OCI-LY1 (cell line): ENCODE measurements around the gene AOAH.
"Not testable (repeated sequence)": the region's sequence is repeated elsewhere in the genome, so short reads cannot be mapped to it uniquely, and the experiment has no call there.

Experiments
- EZH2 ChIP-seq: fragments of 200-600 bp; sonication (generic), shearing (Covaris generic); IDR thresholded peaks from 2 replicates; pipeline ENCODE4 v1.8.0; 2017; ENCODE audit warnings: borderline replicate concordance, mixed run types, mild to moderate bottlenecking, antibody characterized with exemption, low read length, moderate library complexity, mixed read lengths
- TF ChIP-seq, protein P1 (sequence below): fragments of 200-600 bp; sonication (generic), shearing (Covaris generic); IDR thresholded peaks from 2 replicates; pipeline ENCODE4 v1.5.1; 2017; ENCODE audit warnings: mild to moderate bottlenecking, antibody characterized with exemption, low read length, moderate library complexity, mixed read lengths

DNA sequence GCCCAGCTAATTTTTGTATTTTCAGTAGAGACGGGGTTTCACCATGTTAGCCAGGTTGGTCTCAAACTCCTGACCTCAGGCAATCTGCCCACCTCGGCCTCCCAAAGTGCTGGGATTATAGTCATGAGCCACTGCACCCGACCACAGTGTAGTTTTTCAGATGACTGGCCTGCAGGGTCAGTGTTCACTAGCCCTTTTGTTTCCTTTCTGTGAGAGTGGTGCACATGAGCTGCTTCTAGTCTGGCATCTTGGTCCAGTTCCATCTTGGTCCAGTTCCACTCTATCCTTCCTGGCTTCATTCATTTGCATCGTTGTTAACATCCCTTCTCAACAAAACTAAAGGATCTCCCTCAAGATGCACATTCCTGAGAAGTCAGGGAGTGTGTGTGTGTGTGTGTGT lies 240.4 kb downstream of the AOAH start:
- TF ChIP-seq, protein P1, sequence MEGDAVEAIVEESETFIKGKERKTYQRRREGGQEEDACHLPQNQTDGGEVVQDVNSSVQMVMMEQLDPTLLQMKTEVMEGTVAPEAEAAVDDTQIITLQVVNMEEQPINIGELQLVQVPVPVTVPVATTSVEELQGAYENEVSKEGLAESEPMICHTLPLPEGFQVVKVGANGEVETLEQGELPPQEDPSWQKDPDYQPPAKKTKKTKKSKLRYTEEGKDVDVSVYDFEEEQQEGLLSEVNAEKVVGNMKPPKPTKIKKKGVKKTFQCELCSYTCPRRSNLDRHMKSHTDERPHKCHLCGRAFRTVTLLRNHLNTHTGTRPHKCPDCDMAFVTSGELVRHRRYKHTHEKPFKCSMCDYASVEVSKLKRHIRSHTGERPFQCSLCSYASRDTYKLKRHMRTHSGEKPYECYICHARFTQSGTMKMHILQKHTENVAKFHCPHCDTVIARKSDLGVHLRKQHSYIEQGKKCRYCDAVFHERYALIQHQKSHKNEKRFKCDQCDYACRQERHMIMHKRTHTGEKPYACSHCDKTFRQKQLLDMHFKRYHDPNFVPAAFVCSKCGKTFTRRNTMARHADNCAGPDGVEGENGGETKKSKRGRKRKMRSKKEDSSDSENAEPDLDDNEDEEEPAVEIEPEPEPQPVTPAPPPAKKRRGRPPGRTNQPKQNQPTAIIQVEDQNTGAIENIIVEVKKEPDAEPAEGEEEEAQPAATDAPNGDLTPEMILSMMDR, result not testable (repeated sequence)
- not testable (repeated sequence) for TF ChIP-seq EZH2
